HG03103 (cell line): ENCODE measurements around the gene SLC1A3.
A peak's percentile ranks its signal among the peaks of the same experiment; 100 is the strongest.

Experiments
- ATAC-seq: cut with Tn5 transposase; IDR thresholded peaks from one replicate; pipeline ENCODE4 v1.9.1; 2021; ENCODE audit warnings: low read depth; ENCODE audit not compliant: unreplicated experiment

The SLC1A3 gene

GRCh38 chr5:36708996-36709395 lies 102.6 kb downstream of the SLC1A3 start:
- no peak for ATAC-seq

- ATAC-seq: no peak
Observed at GRCh38 chr5:36710039-36710438, 103.6 kb downstream of the SLC1A3 start.

DNA sequence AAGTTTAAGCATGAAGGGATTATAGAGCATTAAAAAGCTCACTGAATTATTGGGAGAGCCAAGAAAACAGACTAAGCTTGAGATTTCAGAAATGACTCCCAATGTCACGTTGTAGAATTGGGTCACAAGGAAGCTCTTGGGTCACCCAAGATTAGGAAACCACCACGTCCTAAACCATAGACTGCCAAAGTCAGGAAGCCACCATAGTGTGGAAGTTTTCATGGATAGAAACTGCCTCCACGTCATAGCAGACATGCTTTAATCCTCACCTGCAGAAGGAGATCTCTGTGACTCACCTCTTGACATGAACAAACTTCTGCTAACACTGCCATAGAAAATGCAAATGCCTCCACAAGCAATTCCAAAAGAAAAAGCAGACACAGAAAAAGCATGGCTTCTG lies 106.3 kb downstream of the SLC1A3 start:
- ATAC-seq: no peak

DNA sequence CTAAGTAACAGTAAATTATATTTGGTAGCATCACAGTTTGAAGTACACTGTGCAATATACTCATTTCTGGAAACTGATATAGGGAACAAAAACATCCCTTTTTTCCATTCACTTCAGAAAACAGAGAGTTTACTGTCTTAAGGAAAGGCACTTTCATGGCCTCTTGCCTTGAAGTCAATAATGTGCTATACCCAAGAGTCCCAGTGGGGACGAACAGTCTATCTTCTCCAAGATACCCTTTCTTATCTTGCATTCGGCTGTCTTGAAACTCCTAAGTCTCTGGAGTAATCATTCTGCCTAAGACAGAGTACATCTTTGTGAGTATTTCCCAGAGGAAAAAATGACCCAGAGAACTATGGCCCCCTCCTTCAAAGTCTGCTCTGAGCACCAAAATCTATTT lies 107.1 kb downstream of the SLC1A3 start:
- ATAC-seq: no peak

GRCh38 chr5:36717131-36717695 lies 110.8 kb downstream of the SLC1A3 start:
- no peak for ATAC-seq

DNA sequence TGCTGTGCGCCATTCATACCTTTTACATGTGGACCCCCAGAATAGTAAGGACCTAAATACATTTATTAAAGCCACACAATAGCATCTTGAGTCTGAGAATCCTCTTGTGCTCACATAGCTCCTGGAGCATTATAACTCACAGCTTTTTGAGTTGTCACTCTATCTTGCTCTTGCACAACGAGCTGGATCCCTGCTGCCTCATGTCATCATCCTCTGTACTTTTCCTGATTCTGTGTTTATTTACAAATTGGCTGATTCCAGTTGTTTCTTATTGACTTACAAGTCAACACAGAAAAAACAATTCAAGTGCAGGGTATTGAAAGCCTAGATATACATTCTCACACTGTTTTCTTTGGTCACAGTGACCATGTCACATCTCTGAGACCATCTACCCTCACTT lies 112.9 kb downstream of the SLC1A3 start:
- ATAC-seq: no peak

- no peak for ATAC-seq
Observed at GRCh38 chr5:36720688-36721087, 114.3 kb downstream of the SLC1A3 start.

DNA sequence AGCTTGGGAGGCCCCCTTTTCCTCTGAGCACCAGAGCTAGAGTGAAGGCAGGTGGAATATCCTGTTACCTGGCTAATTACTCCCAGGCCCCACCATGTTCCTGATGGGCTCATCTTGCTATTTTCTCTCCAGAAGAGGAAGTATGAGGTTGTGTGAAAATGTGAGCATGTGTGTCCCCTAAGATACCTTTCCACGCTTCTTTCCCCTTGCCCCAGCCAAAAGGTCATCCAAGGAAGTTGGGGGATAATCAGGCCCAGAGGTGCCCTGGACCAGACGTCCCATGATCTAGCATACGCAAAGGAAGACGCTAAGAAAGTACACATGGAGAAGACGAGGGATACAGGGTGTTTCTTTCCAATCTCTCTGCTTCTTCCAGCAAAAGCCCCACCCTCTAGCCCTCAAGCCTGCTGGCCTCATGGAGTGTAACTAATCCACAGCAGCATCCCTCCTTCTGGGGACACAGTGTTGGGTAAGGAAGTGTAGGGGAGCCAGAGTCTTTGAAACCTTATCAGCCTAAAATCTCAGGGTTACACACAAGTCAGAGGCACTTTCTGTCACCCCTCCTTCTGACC lies 115.3 kb downstream of the SLC1A3 start:
- no peak for ATAC-seq

DNA sequence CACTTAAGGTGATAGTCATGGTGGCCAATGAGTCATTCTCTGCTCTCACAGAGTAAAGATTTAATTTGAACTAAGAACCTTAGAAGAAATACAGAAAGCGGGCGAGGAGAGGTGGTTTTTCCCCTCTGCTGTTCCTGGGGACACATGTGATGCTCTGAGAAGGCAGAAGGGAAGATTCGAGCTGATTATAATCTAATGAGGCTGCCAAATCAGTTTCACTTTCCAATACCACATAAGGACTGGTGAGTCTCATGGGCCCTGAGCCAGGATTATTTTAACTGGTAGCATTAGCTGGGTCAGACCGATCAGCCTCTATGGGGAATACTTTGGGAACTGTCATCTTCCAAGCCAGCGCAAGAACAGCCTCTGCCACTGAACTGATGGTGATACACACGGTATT lies 116.5 kb downstream of the SLC1A3 start:
- ATAC-seq: no peak

DNA sequence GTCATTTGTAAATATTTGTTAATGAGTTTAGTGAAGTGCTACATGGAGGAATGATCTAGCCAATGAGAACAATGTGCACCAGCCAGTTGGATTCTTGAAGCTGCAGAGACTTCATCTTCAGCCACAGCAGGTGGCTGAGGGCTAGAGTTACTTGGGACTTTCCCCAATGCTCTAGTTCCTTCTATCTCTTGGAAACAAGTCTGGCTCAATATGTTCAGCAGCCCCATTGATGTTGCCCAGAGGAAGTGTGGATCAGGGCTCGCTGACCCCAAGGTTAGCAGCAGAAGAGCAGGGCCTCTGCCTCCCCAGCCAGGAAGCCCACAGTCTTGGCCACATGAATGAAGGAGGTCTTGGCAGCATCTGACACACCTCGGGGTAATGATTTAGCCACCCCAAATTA lies 117.5 kb downstream of the SLC1A3 start:
- peak; percentile 43 for ATAC-seq

DNA sequence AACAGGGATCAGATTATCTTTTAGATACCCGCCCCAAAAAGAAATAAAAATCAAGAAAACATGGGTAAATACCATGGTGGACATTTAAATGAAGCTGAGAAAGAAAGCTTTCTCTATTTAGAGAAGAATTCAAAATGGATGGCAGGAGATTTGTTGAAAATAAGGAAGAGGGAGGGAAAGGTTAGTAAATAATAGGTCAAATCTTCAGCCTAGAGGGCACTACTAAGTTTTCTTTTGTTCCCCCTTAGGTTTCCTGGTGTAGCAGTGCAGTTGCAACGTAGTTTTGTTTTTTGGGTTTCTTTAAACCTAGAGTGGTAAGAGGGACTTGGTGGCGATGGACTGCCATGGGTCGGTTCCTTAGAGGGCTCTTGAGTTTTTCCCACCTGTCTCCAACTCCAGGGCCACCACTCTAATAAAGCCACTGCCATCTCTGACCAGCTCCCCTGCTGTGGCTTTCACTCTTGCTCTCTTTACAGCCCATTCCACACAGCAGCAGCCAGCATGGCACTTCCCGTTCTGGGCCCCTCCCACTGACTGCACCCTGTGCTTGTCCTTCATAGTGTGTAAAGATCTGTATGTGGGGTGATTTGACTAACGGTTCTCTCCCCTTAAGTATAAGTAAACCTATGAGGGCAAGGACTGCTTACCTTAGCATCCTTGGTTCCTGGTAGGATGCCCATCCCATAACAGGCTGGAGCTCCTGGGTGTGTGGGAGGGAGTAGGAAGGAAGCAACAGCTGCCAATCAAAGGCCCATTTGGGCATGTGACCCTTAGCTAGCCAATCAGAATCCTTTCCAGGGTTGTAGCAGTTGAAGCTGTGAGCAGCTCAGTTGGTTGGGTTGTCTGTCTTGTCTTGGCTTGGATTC lies 118.3 kb downstream of the SLC1A3 start:
- ATAC-seq: peak; percentile 68

DNA sequence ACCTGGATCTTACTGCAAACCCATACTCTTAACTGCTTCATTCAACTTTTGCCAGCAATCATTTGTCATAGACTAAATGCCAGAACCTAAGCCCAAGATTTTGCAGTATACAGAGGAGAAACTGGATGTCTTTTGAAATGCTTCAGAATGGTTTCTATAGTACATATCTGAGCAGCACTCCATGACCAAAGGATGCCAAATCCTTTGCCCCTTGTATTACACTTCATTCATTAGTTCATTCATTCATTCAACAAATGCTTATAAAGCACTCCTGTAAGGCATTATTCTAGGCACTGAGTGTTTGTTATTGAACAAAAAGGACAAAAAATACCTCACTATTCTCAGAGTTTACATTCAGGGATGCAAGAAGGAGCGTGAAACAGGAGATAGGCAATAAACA lies 119.9 kb downstream of the SLC1A3 start:
- no peak for ATAC-seq

- no peak for ATAC-seq
Observed at GRCh38 chr5:36726767-36727166, 120.4 kb downstream of the SLC1A3 start.

- no peak for ATAC-seq
Observed at GRCh38 chr5:36728697-36729543, 122.5 kb downstream of the SLC1A3 start.

- no peak for ATAC-seq
Observed at GRCh38 chr5:36730537-36731216, 124.3 kb downstream of the SLC1A3 start.

GRCh38 chr5:36733183-36733582 lies 126.8 kb downstream of the SLC1A3 start:
- no peak for ATAC-seq

DNA sequence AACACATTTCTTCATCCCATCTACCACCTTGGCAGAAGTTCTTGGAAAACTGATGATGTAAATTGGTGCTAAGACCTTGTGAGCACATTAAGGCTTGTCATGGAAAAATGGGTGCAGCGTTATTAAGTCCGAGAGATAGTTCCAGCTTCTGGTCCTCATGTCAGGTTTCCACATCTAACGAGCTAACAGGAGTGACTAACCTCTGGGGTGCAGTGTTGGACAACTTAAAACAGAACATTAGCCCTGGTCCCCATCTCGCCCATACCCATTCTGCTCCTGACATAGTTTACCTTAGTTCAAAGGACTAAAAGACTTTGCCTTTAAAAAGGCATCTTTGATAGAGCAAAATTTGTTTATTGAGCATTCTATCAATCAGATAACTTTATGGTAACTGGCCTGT lies 128.0 kb downstream of the SLC1A3 start:
- no peak for ATAC-seq

DNA sequence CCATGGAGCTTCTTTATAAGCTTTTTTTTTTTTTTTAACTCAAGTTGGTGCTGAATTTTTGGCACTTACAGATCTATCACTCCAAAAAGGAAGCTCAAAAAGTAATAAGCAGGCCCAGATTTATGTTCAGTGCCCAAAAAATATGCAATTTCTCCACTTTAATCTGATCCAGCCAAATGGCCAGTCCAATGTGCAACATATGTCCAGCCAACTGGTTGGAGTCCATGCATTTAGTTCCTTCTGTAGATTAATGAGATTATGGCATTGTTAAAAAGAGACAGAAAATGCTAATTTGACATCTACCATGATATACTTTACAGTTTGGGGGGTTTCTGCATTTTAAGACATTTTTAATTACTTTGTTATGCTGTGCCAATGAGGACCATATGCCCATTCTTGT lies 129.5 kb downstream of the SLC1A3 start:
- ATAC-seq: no peak
